CD4-positive, alpha-beta T cell treated with Interleukin-21 for 1 hour (primary cell): ENCODE results near the gene COL25A1.
"Not testable (repeated sequence)": the region's sequence is repeated elsewhere in the genome, so short reads cannot be mapped to it uniquely, and the experiment has no call there.

Source experiments
- DNase-seq: peaks from one replicate; pipeline ENCODE4 v3.0.0-alpha.2; 2020

The COL25A1 gene

DNA sequence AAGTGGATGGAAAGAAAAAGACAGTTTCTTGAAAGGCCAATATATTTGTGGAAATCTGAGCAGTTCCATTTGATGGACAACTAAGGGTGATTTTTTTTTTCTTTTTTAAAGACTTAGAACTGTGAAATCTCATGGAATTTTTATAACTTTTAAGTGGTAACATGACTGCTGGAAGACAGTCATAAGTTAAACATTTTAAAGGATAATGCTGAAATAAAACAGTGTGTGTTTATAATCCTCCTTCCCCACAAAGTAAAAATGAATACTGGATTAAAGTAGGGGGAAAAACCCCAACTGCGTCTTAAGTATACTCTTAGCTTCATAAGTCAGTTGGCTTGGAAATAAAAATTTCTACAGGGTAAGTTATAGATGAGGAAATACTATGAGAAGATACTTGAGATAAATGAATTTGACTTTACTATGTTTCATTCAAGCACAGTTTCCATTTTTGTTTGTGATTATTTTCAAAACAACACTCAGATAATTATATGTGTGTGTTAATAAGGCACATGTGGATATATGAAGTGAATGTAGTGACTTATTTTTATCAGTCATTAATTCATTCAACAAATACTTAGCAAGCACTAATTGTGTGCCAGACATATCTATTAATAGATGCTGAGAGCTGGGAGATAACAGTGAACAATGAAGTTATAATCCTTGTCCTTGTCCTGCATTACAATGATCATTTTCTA lies 410.4 kb downstream of the COL25A1 start:
- DNase-seq: no peak

DNA sequence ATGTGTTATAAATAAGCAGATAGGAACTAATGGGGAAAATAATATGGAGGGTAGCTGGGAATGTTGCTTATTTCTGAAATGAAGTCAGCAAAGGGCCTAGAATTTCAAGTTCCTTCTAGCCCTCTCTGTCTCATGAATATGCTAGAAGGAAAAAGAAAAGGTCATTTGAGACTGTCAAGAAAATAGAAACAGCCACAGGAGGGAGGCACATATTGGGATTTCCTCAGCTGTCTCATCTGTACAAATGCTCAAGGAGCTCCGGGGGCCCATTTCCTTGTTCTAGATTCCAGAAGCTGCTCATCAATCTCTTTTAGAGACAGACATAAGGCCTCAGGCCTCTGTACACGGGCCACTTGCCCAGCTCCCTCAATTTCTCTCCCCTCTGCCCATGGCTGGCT lies 412.0 kb downstream of the COL25A1 start:
- no peak for DNase-seq

DNA sequence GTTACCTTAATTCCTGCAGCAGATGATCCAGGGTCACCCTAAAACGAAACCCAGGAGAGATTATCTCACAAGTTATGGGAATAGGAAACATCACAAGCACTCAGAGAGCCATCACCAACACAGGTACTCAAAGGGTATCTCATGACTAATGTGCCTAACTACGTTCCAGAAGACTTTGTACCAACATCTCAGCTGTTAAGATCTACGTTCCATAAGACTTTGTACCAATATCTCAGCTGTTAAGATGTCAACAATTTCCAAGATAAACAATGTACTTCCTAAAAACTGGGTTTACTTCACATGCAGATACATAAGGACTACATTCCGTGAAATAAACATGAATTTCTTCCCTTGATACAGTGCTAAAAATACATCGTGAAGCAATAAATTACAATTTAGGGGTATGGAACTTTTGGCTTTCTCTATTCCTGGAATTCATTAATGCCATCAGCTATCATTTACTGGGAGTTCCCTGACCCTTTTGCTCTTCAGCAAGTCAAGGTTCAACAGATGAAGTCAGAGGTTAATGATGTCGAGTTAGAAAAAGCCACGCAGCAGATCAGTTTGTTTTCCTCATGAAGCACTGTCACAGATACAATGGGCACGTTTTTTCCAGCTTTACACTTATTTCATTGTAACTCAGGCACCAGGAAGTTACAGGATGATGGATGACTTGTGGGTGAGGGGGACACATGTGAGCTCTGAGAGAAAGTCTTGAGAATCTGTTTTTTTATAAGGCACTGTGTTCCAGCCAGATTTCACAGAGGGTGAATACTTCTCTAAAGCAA lies 412.6 kb downstream of the COL25A1 start:
- no peak for DNase-seq

DNA sequence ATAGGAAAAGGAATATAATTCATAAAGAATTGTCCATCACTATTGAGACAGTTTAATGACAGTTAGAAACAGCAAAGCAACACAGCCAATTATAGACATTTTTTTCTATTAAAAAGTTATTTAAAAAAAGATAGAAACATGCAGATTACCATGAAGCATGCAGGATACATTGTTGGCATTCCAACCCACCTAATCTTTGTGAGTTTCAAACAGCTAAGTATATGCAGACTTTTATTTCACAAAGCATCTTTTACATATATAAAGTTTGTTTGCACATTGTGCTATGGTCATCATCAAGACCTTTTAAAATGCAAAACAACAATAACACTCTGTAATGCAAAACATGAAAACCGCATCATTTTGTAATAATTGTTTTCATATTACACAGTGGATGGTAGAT lies 413.7 kb downstream of the COL25A1 start:
- no peak for DNase-seq

DNA sequence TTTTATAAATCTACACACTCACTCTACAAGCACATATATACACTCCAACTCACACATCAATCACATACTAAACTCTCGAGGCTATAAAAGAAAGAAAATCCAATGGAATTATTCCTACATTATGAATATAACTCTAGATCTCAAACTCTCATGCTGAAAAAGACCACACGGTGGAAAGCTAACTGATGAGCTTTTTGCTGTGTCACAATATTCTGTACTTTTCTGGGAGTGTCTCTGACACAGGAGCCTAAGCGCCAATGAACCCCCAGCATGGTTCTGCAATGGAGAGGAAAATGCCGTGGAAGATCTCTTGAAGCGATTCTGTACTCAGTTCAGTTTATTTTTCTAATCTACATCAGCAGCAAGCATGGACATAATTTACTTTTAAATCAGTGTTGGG lies 415.4 kb downstream of the COL25A1 start:
- no peak for DNase-seq

DNA sequence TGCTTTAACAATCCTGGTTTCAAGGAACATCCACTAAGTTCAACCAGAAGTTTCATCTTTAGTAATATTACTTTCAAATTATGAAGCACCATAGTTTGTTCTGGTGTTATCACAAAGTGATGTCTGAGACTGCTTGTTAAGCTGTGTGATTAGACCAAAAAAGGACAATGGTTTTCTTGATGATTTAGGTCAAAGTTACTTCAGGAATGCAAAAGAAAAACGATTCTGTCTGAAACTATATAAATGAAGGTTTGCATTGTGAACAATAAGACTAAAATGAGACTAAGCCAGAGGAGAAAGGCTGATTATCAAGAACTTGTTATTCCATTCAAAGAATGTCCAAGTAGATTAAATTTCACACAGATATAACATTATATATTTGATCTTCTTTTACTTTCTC lies 417.2 kb downstream of the COL25A1 start:
- no peak for DNase-seq

DNA sequence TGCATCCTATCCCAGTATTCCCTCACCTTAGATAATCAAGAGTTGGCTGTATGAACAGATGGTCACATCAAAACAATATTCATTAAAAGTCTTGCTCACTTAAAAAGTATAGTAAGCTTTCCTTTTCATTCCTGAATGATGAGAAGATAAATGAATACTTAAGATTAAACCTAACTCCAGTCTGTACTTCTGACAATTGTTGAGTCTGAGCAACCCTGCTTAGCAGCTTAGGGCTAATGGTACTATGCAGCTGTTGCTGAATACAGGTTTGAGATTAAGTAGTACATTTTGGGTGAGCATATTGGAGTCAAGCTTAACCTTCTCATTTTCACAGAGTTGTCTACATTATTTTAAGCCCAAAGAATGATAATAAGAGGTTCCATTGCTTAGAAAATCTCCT lies 417.9 kb downstream of the COL25A1 start:
- DNase-seq: no peak

DNA sequence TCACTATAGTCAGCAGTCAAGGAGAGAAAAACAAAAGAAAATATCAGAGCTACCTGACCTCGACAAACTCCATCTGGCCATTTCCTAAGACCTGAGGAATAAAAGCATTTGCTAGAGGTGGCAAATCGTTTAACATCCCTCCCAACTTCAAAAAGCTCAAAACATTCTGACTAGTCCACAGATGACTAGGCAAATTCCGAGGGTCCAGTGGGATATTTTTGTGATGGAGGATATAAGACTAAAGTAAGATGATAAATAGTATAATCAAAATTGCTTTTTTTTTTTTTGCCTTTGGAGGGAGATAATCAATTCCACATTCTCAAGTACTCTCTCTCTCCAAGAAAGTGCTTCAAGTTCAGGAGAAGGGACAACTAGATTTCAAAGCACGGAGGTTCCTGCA lies 420.5 kb downstream of the COL25A1 start:
- no peak for DNase-seq

DNA sequence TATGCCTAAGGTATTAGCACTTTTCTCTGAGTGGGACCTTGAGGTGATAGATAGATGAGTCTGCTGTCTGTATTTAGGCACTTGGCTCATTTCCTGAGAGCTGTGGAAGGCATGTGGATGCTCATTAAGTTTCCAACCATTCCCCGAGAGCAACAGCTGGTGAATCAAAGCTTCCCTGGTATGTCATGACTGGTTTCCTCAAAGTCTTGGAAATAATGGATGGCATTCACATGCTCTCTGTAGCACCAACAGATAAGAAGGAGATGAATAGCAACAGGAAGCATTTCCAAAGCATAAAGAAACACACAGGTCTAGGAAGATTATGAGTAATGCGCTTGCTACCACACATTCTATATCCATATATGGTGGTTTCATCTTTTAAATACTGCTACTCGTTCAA lies 421.3 kb downstream of the COL25A1 start:
- DNase-seq: no peak

DNA sequence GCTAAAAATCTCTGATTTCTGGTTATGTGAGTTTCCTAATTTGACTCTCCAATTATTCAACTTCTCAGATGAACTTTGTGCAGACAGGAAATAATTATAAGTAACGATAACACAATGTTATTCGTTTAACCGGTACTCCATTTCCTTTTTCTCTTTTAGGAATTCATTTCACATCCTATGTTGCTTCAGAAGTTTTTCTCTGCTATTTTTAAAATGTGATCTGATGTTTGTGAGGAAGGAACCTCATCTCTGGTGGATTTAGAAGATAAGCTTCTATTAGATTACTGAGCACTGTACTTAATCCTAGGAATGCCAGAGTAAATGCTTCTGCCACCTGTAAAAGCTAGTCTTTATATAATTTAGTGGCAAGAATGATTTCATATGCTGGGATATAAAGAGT lies 423.7 kb downstream of the COL25A1 start:
- DNase-seq: no peak

DNA sequence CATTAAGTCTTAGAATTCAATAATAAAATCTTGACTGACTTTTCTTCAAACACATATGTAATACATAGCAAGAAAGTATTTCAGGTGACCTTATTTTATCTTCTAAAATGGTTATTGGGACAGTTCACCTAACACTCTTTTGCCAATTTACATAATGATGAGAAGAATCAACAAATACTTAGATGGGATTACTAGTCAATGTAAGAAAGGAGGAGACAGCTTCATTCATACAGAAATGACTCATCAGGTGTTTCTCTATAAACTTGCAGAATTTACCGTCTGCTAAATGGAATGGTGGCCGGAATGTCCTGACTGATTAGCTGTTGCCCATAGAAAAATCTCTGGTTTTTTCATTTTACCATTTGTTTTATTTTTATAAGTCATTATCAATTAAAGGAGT lies 424.6 kb downstream of the COL25A1 start:
- DNase-seq: no peak

DNA sequence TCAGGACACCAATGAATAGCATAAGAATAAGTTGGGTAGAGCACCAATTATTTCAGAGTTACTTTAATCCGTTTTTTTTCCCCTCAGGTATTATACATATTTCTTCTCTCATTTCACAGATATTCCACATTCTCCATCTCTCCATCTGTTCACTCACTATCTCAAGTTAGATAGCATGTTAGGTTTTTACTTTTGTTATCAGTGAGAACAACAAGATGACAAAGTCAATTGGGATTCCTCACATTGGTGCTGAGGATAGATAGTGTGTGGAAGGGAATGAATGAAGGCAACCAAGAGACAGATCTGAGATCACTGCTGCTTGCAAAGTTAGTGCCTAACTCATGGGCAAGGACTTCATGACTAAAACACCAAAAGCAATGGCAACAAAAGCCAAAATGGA lies 427.7 kb downstream of the COL25A1 start:
- no peak for DNase-seq

DNA sequence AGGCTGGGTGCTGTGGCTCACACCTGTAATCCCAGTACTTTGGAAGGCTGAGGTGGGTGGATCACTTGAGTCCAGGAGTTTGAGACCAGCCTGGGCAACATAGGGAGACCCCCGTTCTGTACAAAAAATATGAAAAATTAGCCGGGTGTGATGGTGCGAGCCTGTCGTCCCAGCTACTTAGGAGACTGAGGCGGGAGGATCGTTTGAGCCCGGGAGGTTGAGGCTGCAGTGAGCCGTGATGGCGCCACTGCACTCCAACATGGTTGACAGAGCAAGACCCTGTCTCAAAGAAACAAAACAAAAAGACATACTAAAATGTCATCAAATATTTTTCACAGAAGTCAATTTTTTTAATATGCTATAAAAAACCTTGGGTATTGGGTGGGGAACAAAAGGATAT lies 432.5 kb downstream of the COL25A1 start:
- DNase-seq: not testable (repeated sequence)

DNA sequence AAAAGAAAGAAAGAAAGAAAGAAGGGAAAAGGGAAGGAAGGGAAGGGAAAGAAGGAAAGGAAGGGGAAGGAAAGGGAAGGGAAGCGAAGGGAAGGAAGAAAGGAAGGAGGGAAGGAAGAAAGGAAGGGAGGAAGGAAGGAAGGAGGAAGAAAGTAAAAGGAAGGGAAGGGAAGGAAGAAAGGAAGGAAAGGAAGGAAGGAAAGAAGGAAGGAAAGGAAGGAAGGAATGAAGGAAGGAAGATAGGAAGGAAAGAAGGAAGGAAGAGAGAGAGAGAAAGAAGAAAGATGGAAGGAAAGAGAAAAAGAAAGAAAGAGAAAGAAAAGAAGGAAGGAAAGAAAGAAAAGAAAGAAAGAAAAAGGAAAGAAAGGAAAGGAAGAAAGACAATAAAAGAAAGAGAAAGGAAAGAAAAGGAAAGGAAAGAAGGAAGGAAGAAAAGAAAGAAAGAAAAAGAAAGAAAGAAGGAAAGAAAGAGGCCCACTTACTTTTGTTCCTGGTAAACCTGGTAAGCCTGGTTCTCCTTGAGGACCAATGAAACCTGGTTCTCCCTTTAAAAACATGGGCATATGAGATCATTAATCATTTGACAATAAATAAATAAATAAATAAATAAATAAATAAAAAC lies 433.7 kb downstream of the COL25A1 start:
- DNase-seq: no peak

DNA sequence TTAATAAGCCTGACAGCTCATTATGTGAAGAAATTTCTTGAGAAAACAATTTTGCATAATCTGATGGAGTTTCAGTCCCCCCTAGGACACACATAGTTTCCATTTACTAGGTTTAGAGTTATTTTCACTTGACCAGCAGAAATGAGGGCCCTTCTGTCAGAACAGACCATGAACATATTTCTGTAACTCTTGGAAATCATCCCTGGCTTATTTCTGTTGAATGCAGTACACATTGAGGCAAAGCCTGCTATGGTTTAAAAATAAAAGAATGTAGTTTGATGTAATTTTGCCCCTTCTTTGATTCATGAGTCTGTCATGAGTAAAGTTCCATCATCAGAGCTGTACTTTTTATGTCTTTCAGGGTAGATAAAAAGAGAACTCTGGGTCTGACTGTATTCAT lies 435.0 kb downstream of the COL25A1 start:
- no peak for DNase-seq

DNA sequence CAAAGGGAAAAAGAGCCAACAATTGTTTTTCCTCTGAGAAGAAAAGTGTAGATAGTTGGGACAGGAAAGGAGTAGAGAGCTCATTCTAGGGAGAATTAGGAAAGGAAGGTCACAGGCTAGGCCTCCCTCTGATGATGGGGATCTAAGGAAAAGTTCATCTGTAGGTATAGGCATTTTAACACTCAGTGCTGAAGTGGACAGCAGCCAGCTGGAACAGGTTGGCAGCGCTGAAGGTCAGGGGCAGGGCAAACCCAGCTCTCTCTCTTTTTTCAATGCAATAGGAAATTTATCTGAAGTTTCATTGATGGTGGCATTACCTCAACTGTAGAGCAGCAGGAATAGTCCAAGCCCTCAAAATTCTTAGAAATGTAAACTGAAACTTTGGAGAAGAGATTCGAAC lies 441.1 kb downstream of the COL25A1 start:
- DNase-seq: no peak

DNA sequence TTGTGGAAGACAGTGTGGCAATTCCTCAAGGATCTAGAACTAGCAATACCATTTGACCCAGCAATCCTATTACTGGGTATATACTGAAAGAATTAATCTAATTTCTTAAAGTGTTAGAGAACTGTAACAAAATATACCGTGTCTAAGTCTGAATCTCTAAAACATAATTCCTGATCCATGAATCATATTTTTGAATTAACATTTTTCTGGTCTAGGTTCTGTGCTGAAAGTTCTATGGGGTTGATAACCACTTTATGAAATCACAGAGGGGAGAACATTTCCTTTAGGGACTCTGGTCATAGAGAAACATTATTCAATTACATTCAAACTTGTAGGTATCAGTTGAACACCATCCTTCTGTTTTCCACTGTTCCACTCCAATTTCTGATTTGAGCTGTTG lies 447.7 kb downstream of the COL25A1 start:
- DNase-seq: no peak

DNA sequence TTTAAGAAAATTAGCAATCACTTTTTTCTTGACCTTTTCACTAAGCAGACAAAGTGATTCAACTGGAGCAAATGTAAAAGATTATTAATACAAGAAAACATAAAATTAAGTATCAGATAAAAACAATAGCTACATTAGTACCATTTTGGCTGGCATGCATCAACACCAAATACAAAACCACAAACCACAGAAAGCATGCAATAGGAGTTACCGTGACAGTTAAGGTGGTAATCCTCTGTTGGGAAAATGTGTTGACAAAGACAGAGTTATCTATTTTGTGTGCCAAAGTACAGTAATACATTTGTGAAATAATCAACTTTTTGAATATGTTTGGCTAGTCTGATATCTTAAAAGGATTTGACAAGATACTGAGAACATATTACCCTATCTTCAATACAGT lies 449.8 kb downstream of the COL25A1 start:
- DNase-seq: no peak

DNA sequence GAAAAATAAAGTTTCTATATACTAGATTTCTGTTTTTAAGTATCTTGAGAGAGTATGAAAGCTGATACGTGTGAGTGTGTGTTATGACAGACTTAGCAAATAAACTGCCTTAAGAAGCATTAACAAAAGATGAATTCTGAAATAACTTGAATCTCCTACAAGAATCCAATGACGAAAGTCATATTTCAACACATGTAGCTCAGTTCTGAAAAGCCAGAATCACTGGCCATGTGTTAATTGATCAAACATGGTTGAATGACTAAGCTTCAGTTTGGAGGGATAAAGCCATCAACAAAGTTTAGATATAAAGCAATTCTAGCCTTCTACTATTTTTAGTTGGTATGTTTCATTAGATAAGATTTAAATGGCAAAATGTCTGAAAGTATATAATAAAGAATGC lies 451.1 kb downstream of the COL25A1 start:
- no peak for DNase-seq

DNA sequence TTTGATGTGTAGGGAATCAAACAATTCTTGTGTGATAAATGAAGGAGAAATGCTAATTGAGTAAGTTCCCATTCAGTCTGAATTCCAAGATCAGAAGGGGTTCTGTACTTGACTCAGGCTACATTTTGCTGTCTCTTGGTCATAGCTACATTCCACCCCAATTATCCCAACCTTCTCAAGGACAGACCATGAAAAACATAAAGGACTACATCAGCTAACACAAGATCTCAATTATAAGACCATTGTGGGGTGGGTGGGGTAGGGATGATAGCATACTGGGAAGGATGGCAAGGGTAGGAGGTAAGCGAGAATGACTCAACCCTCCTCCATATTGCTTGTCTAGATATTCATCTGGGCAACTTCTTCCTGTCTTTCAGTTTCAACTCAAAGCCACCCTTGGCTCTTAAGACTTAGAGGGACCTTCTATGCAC lies 452.2 kb downstream of the COL25A1 start:
- DNase-seq: no peak

DNA sequence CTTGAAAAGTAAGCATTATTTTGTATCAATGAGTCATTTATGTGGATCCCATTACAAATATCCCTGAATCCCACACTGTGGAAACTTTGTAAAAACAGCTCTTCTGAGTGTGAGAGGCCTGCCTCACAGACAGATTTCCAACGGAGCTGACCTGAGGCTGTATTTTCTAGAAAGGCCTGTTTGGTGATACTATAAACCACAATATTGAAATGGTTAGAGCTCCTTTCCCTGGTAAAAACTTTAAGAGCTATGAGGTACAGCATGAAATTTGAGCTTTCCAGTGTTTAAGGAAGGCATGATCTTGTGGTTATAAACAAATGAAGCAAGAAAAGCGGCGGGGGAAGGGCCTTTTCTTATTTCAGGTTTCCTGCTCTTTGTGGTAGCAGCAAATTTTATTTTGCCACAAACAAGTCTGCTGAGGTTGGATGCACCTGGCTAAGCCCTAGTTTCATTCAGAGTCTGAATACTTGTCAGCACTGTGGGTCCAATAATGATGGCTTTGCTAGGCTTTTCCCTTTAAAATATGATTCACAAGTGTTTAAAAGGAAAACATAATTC lies 452.8 kb downstream of the COL25A1 start:
- DNase-seq: no peak

DNA sequence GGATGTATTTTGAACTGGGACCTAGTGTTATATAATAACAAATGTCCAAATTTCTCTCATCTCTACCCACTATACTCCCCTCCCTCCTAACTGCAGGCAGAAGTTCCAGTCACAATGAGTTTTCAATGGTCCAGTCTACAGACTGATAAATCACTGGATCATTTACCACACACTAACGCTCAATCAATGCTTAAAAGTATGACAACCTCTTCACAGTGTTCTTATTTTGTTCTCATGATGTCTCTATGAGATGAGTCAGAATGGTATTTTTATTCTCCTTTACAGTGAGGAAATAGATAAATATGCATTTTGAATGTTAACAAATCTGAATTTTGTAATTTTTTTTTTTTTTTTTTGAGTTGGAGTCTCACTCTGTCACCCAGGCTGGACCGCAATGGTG lies 455.9 kb downstream of the COL25A1 start:
- no peak for DNase-seq

DNA sequence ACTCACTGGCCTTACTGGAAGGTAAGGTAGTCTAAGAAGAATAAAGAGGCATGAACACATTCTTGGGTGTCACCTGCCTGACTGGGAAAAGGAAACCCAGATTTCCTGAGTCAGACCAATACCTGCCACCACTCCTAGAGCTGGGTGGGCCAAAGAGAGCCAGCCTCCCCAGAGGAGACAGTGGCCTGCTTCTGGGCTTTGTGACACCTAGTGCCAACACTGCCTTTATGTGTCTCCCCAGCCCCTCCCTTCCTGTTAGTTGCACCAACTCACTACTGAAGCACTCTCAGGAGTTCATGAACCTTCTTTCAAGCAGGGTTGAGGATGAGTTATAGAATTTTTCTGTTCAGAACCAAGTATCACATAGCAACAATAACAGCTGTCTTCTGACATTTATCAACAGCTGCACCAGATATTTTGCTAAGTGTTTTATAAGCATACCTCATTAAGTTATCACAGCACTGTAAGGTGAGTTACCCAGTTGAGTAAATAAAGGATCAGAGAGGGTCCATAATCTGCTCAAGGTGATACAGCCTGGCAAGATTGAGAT lies 462.0 kb downstream of the COL25A1 start:
- no peak for DNase-seq

DNA sequence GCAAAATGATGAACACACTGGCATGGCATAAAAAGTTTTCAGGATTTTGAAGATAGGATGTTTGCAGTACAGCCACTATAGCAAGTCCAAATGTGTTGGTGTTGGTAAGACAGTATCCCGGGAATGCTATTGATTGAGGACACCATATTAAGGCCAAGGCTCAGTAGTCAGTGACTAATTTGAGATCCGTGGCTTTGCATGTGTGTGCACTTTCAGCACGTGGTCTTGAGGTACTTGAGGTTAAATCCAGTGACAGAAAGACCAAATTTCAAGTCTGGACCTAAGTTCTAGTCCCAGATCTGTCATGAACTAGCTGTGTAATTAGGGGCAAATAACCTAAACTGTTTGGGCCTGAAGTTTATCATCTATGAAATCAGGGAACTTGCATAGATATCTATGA lies 463.1 kb downstream of the COL25A1 start:
- no peak for DNase-seq
